Ramos (cell line): ENCODE results near the gene PLEKHA1.

Source experiments
- in situ Hi-C: fragments of 300-500 bp; cut with MboI; formaldehyde crosslinking; loops from one replicate; pipeline ENCODE4 v1.14.3; 2022; ENCODE audit warnings: low sequenced_read_pairs; ENCODE audit not compliant: unreplicated experiment

Gene PLEKHA1

DNA sequence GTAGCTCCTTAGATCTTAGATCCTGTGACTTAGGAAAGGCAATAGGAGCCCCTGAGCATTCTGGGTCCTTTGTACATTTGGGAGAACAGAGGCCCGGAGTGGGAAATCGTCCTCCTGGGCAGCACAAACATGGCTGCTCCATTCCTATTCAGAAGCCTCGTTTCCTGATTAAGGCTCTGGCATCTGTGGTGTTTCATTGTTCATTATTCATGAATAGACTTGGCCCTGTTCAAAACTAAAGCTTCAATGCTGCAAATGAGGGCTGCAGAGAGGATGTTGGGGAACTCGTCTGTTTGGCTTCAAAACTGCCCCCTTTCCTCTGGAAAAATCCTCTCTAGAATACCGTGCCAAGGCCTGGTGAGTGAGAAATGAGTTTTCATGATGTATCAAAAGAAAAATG is 83.4 kb downstream of the PLEKHA1 start:
- in situ Hi-C loops: no loop called here

DNA sequence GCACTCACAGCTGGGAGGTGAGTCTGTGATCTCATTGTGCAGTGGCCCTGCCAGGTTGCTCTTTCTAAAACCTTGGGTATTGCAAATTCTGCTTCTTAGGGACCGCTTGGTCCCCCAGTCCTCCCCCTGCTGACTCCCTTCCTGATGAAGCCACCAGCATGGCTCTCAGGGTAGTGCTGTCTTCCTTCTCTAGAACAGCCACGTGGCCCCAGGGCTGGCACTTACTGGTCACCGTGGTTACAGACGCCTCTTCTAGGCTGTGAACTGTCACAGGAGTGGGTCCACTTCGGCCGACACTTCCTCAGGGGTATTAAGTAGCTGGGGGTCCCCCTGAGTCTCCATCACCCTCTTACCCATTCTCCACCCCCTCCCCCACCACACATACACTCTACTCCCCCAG is 84.2 kb downstream of the PLEKHA1 start:
- in situ Hi-C loops: no loop called here

DNA sequence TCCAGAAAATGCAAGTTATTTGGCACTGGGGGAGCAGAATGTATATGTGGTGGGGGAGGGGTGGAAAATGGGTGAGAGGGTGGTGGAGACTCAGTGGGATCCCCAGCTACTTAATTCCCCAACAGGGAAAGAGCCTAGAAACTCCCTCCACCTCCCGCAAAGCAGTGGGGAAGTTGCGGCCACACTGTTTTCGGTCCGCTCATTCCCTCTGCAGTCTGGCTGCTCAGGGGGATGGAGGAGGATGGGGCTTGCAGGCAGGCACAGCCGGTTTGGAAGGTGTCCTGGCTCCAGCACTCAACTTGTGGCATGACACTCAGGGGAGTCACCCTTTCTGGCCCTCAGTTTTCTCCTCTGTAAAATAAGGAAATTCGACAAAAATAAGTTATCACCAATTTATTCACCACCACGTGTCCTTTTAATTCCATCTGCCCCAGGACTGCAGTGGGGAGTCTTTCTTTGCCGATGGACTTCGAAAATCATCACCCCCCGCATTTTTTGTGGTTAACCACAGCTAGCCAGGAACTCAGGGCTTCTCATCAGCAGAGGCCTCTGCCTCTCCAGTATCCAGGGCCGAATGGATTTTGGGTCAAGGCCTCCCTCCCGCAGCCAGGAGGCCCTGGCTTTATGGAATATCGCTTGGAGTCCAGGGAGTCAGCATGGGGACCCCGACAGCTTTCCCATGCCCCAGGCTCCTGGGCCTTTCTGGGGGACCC is 85.2 kb downstream of the PLEKHA1 start:
- in situ Hi-C loops: no loop called here

DNA sequence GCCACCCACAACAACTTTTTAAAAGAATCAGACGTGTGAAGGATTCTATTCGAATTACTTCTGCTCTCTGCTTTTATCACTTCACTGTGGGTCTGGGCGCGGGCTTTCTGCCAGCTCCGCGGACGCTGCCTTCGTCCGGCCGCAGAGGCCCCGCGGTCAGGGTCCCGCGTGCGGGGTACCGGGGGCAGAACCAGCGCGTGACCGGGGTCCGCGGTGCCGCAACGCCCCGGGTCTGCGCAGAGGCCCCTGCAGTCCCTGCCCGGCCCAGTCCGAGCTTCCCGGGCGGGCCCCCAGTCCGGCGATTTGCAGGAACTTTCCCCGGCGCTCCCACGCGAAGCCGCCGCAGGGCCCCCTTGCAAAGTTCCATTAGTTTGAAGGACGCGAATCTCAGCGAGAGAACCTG is 86.4 kb downstream of the PLEKHA1 start:
- in situ Hi-C loops: no loop called here

DNA sequence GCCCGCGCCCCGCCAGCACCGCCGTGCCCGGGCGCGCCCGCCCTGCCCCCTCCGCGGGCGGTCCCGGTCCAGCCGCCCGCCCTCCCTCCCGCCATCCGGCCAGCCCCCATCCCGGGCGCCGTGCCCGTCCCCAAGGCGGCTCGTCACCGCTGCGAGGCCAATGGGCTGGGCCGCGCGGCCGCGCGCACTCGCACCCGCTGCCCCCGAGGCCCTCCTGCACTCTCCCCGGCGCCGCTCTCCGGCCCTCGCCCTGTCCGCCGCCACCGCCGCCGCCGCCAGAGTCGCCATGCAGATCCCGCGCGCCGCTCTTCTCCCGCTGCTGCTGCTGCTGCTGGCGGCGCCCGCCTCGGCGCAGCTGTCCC is 86.8 kb downstream of the PLEKHA1 start, which contains the start of gene HTRA1:
TSS of gene HTRA1 (plus strand) at position 187 of the 362 bp plus-strand sequence. CDS start at position 287, 100 bp downstream.
- in situ Hi-C loops: no loop called here

DNA sequence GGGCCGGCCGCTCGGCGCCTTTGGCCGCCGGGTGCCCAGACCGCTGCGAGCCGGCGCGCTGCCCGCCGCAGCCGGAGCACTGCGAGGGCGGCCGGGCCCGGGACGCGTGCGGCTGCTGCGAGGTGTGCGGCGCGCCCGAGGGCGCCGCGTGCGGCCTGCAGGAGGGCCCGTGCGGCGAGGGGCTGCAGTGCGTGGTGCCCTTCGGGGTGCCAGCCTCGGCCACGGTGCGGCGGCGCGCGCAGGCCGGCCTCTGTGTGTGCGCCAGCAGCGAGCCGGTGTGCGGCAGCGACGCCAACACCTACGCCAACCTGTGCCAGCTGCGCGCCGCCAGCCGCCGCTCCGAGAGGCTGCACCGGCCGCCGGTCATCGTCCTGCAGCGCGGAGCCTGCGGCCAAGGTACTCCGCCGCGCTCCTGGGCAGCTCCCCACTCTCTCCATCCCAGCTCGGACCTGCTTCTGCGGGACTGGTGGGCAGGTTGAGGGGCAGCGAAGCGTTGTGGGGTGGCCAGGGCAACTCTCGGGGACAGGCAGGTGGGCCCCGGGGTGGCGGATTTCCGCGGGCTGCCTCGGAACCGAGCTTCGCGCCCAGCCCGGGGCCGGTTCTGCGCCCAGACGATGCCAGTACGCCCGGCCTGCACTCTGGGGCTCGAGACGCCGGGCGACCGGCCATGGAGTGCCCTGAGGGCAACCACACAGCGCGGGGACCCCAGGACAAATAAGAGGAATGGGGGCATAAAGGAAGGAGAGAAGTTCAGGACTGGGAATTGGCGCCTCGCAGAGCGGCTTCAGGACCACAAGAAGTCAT is 87.4 kb downstream of the PLEKHA1 start:
- in situ Hi-C loops: no loop called here

DNA sequence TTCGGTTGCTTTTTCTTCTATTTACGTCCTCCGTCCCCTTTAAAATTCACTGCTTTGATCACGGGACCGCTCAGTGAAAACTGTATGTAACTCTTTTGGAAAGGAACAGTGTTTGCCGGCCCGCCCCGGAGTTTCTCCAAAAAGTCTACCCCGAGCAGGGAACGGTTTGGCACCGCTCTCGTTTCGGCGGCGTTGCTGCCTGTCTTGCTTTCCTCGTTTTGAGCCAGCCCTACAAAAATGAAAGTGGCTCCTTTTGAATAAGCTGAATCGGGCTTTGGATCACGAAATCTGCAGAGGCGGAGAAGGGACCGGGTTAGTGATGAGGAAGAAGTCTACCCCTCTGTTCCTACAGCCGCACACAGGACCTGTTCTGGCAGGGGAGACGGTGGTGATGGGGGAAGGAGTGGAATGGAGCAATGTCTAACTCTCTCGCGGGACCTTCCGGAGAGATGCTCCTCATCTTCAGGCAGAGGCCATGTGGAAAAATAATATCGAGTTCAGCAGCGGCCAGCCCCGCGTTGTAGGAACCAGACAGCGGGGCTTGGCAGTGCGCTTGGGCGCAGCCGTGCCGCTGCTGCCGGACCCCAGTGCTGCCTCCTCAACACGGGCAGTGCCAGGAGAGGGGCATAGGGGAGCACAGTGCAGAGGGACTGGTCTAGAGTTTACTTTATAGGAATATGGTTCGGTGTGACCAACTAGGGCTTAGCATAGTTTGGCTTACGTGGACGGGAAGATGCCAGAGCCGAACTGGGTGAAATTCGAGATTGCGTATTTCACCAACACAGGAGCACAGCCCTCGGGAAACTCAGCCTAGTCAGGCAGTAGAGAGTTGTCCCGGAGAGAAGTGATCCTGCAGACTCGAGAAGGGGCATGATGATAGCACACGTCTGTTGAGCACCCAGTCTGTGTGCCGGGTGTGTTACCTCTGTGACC is 88.3 kb downstream of the PLEKHA1 start:
- in situ Hi-C loops: no loop called here

DNA sequence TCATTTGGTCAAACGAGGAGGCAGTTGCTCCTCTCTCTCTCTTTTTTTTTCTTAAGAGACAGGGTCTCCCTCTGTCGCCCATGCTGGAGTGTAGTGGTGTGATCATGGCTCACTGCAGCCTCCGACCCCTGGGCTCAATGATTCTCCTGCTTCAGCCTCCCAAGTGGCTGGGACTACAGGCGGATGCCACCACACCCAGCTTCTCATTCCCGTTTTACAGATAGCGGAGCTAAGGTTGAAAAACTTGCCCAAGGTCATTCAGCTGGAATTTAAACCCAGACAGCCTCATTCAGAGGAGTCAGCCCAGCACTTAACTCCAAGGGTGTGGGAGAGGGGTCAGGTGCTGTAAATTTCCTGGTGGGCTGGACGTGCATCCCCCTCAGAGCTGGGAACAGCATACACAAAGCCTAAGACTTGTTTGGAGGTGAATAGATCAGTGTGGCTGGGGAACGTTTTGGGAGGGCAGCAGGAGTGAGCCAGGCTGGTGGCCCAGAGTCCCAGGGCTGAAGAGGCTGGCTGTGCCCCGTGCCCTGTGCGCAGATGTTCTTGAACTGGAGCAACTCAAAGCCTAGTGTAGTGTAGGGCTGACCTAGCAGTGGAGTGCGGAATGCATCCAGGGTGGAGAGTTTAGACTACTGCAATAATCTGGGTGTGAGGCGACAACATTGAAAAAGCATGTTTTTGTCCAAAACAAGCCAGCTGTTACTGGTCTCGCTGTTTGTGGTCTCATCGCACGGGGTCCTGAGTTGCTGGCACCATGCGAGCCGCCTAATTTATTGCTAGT is 89.2 kb downstream of the PLEKHA1 start:
- in situ Hi-C loops: no loop called here

DNA sequence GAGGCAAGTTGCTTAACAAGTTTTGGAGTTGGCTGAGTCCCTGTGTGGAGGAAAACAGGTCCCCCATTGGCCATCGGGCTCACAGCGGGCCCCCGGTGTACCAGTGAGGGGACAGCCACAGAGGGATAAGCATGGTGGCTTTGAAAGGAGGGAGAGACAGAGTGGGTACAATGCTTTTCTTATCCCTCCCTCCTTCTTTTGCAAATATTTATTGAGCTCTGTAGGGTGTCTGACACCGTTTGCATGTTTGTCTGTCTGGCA is 89.7 kb downstream of the PLEKHA1 start:
- in situ Hi-C loops: no loop called here

DNA sequence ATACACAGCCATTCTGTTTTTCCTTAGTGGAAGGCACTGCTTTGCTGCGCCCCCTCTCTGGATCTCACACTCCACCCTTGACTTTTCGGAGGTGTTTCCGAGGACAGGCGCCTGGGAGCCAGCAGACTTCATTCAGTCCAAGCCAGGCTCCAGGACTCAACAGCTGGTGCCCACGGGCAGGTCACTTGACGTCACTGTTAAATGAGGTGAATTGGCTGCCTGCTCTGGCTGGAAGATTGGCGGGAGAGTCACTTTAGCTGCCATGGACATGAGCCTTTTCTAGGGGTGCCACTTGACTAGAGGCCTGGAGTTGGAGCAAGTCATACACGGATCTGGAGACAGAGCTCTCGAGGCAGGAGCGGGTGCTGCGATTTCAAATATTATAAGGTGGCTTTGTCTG is 90.1 kb downstream of the PLEKHA1 start:
- in situ Hi-C loops: no loop called here

DNA sequence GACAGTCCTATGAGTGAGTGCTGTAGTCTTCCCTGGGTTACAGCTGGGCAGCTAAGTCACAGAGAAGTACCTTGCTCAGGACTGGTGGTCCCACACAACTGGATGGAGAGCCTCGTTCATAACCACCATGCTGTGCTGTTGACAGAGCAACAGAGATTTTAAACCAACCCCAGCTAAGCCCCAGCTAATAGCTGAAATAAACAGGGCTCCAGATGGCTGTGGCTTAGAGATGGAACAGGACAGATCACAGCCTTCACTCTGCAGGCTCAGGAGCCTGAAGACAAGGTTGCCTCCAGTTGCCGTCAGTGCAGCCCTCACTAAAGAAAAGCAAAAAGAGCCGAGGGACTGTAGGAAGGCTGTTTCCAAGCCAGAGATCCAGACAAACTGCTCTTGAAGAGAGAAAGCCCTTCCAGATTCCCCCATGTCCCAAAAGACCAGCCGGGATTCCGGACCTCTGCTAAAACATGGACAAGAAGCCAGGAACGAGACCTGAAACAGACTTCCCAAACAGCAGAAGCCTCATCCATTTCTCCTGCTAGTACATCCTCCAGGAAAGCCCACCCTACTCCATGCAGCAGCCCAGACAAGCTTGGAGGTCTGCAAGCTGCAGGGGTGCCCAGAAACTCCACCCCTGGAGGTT is 91.0 kb downstream of the PLEKHA1 start:
- in situ Hi-C loops: no loop called here

DNA sequence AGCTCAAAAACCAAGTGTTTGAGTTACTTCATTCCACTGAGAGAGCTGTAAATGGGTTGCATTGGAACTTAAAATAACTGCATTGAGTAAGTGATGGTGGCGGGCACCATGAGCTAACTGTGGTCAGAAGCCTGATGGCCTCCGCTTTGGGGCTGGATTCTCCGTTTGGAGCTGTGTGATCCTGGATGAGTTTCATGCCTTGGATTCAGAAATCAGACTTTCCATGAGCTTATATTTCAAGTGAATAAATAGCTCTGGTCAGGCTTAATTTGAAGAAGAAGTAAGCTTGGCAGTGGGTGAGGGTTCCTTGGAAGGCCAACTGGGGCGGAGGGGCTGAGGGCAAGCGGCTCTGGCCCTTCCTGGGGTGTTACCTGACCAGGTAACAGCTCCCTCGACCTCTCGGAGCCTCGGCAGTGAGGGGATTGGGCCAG is 92.5 kb downstream of the PLEKHA1 start:
- in situ Hi-C loops: no loop called here

DNA sequence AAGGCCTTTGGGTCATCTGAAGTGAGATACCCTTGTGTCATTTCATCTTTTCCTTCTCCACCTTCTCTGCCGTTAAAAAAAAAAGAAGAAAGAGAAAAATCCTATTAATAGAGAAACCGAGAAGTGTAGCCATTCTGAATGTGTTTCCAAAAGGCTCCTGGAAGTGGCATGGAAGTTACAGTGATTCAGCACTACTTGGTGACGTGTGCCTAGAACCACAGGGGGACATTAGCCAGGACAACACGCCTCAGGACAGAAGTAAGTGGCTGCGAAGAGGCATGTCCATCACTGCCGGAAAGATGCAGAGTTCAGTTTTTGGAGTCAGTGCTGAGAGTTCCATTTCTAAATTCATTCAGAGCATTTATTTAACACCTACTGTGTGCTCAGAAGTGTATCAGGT is 93.2 kb downstream of the PLEKHA1 start:
- in situ Hi-C loops: no loop called here

DNA sequence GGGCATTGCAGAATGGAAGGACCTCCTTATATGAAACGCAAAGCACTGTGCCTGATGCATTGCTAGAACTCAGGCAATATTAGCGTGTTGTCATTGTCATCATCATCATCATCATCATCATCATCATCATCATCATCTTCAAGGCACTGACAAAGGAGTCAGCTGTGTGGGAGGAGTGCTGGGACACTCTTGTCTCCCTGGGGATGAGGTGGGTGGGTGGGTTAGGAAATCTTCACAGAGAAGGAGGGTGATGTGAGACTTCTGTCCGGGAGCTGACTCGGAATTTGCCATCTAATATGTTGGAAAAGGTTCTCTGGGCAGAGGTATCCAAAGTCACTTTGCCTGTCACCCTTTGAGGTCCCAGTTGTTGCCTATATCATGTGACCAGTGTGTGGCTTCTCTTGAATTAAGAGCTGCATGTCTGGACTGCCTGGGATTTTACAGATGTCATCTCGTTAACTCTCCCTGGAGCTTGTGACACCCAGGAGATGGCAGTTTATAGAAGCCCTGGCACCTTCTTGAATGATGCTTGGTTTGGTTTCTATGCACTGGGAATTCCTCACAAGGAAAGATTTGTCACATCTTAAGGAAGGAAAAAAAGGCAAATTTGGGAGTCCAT is 93.9 kb downstream of the PLEKHA1 start:
- in situ Hi-C loops: no loop called here

DNA sequence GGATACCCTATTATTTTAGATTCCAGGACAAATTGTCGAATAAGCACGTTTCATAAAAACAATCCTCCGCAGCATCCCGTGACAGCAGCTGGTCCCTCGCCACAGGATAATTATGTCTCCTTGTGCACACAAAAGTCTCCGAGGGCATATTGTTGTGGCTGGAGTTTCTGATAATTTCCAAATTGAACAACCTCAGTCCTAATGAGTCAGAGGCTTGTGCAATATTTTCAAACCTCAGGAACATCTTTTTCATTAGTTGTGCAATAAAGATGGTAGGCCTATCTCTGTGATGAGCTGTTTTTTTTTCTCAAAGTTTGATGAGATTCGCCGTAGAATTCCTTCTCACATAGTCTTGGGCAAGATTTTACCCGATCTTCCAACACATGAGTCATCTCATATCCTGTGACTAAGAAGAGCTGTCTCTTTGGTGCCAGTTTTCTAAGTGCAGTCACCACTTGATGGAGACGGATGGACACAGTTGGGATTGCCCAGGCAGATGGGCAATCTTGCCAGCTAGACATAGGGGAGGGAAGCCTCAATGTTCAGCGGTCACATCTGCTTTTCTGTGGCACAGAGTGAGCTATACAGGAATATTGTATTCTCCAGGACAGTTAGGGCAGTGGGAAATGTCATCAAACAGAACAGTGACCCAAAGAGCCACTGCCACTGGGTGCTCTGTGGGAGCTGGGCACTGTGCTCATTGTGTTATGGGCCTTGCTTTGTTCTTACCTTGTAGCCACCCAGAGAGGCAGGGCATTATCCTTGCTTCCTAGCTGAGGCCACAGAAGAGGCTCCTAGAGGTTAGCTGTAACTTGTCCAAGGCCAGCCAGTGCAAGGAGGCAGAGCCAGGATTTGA is 94.6 kb downstream of the PLEKHA1 start:
- in situ Hi-C loops: no loop called here

DNA sequence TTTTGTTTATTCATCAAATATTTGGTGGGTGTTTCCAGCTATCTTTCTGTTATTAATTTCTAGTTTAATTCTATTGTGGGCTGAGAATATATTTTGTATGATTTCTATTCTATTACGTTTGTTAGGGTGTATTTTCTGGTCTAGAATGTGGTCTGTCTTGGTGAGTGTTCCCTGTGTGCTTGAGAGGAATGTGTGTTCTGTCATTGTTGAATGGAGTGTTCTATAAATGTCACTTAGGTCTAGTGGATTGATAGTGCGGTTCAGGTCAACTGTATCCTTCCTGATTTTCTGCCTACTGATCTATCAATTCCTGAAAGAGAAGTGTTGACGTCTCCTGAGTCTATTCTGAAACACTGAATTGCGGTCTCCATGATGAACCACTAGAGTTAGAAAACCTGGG is 95.3 kb downstream of the PLEKHA1 start:
- in situ Hi-C loops: no loop called here

DNA sequence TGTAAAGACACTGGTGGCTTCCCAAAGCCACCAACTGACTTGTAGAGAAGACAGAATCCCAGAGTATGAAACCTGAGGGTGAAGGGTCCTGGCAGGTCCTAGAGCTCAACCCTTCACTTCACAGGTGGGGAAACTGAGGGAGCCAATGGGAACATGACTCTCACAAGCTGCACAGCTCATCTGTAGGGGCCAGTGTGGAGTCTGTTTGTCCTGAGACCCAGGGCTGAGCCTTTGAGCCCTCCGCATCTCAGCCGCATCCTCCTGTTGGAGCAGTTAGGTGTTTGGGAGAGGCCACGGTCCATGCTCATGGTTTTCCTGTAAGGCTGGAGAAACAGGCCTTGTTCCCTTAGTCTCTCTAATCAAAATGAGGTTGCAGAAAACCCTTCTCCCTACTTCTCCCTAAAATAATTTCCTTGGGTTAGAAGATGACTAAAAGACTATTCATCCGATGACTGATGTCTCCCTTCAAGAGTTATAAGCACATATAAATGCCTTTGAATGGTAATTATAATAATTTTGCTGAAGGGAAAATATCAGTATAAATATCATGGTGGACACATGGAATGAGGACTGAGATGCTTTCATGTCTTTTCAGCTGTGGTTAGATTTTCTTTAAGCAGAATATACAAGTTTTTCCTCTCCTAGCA is 97.1 kb downstream of the PLEKHA1 start:
- in situ Hi-C loops: no loop called here

DNA sequence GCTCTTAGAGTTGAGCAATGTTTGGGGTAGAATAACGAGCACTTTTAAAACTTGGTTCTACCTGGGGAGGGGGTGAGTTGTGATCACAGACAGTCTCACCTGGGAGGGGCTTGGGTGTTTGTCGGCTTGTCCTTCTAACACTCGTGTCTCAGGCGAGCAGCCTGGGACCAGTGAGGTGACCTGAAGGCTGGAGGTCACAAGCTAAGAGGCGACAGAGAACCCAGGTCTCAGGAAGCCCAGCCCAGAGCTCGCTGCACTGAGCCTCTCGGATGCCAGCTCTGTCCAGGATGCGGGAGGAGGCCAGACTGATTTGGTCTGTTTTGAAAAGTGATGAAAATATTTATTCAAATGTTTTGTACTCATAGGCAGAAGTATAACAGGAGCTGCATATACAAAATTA is 98.6 kb downstream of the PLEKHA1 start:
- in situ Hi-C loops: no loop called here
